GM12872 (cell line): ENCODE data around the gene CASP6.

ENCODE experiments used
- TF ChIP-seq, protein P1 (sequence below): IDR thresholded peaks from 3 replicates; pipeline ENCODE4 v1.5.1; 2011; ENCODE audit warnings: low read depth, mild to moderate bottlenecking, low read length, moderate library complexity; ENCODE audit not compliant: insufficient read depth

CASP6 gene

GRCh38 chr4:109718759-109719158, 15.5 kb upstream of the CASP6 start:
- TF ChIP-seq, protein P1, sequence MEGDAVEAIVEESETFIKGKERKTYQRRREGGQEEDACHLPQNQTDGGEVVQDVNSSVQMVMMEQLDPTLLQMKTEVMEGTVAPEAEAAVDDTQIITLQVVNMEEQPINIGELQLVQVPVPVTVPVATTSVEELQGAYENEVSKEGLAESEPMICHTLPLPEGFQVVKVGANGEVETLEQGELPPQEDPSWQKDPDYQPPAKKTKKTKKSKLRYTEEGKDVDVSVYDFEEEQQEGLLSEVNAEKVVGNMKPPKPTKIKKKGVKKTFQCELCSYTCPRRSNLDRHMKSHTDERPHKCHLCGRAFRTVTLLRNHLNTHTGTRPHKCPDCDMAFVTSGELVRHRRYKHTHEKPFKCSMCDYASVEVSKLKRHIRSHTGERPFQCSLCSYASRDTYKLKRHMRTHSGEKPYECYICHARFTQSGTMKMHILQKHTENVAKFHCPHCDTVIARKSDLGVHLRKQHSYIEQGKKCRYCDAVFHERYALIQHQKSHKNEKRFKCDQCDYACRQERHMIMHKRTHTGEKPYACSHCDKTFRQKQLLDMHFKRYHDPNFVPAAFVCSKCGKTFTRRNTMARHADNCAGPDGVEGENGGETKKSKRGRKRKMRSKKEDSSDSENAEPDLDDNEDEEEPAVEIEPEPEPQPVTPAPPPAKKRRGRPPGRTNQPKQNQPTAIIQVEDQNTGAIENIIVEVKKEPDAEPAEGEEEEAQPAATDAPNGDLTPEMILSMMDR: no peak

DNA sequence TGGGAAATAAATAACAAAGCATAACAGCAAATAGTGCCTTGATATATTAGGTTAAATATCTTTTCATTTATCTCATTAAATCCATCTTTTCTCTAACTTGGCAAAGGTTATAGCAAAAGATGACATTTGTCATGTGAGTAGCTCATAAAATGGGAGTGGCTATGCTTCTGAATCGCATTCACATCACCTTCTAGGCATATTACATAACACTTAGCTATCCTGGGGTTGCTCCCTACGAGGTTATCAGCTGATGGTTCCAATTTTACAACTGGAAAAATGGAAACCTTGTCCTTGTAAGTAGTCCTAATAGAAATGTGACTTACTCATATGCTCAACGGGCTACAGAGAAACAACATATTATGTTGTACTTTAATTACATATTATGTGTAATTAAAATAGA, 10.3 kb upstream of the CASP6 start:
- TF ChIP-seq, protein P1: no peak

DNA sequence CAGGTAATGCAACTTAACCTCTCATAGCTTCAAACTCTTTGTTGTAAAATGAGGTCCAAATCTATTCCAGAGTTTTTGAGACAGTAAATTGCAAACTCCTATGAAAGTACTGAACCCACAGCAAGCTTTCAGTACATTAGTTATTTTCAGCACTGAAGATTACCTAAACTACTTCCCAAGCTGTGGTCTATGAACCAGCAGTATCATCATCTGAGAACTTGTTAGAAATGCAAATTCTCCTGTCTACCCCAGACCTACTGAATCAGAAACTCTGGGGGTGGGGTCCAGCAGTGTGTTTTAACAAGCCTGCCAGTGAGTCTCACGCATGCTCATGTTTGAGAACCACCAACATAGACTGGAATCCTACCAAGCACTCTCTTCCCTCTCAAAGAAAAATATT, 5.7 kb upstream of the CASP6 start:
- TF ChIP-seq, protein P1: no peak

- TF ChIP-seq, protein P1: no peak
Observed at GRCh38 chr4:109708435-109708834, 5.2 kb upstream of the CASP6 start.

DNA sequence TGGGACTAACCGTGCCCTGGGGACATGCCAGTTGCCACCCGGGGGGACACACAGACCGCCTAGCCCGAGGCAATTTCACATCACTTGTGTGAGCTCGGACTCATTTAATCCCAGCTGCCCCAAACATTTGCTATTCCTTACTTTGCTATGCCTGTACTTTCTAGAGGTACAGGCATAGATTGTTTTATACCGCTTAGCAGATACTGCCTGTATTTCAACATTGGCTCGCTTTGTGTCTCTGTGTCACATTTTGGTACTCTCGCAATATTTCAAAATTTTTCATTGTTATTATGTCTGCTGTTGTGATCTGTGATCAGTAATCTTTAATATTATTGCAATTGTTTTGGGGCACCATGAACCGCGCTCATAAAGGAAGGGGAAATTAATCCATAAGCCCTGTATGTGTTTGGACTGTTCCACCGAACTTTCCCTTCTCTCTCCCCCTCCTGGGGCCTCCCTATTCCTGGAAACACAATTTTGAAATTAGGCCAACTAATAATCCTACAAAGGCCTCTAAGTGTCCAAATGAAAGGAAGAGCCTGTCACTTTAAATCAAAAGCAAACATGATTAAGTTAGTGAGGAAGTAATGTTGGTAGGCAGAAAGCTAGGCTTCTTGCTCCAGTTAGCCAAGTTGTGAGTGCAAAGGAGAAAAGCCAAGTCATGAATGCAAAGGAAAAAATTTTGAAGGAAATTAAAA, 568 bp upstream of the CASP6 start:
- TF ChIP-seq, protein P1: no peak

DNA sequence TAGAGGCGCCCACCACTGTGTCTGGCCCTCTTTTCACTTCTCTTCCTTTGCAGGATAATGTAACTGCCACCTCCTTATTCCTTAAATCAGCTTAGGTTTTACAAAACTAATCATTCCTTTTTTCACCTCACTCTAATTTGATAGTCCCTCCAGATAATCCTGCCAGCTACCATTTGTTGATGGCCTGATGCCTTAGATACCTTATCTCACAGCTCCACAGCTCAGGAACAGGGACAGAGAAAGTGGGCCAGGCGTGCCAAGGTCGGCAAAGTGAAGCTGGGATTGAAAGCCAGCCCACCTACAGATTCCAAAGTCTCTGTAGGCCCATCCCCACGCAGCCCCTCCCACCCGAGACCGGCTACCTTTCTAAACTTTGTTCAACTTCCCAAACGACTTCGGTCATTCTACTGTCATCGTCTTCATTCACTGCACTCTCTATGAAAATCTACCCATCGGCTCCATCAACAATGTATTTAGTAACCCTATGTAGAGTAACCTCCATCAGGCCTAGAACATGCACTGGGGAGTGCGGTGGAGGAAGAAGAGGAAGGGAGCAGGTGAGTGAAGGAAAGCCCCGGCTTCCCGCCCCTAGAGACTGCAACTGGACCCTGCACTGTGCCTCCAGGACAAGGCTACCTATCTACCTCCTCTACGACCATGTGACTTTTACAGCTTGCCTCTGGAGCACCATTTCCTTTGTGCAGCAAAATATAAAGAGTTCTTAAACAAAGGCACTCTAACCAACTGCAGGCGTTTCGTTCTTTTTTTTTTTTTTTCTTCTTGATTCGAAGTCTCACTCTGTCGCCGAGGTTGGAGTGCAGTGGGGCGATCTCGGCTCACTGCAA, 1.5 kb downstream of the CASP6 start:
- TF ChIP-seq, protein P1: no peak

- TF ChIP-seq, protein P1: no peak
Observed at GRCh38 chr4:109699553-109700225, 3.6 kb downstream of the CASP6 start.
